ENCODE data around the gene ENPP1.

DNA sequence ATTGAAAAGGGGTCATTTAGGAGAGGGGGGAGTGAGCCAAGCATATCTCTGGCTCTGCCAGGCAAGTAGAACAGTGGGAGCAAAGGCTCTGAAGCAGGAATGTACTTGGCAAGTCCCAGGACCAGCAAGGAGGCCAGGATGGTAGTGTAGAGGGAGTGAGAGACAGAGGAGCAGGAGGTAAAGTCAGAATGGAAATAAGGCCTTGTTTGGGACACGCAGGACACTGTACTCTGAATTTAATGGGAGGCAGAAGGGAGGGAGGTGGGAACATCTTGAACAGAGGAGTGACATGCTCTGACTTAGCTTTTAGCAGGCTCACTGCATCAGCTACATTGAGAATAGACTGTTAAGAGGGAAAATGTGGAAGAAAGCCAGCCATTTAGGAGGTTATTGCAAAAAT lies 37.0 kb upstream of the ENPP1 start:
- TF ChIP-seq POLR2AphosphoS5 (IDR thresholded peaks at IDR 0.05) (no peak), POLR2A (IDR thresholded peaks at IDR 0.05) (no peak)
- TF ChIP-seq, protein P1, sequence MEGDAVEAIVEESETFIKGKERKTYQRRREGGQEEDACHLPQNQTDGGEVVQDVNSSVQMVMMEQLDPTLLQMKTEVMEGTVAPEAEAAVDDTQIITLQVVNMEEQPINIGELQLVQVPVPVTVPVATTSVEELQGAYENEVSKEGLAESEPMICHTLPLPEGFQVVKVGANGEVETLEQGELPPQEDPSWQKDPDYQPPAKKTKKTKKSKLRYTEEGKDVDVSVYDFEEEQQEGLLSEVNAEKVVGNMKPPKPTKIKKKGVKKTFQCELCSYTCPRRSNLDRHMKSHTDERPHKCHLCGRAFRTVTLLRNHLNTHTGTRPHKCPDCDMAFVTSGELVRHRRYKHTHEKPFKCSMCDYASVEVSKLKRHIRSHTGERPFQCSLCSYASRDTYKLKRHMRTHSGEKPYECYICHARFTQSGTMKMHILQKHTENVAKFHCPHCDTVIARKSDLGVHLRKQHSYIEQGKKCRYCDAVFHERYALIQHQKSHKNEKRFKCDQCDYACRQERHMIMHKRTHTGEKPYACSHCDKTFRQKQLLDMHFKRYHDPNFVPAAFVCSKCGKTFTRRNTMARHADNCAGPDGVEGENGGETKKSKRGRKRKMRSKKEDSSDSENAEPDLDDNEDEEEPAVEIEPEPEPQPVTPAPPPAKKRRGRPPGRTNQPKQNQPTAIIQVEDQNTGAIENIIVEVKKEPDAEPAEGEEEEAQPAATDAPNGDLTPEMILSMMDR (IDR thresholded peaks at IDR 0.05): no peak

Data from gastroesophageal sphincter (tissue), 3 donors.